OCI-LY1 (cell line): ENCODE measurements around the gene AQP11.
"Not testable (repeated sequence)": the region's sequence is repeated elsewhere in the genome, so short reads cannot be mapped to it uniquely, and the experiment has no call there.

ENCODE experiments used
- H2AFZ ChIP-seq: fragments of 200-600 bp; sonication (generic), shearing (Covaris generic); 2 replicates; pipeline ENCODE4 v1.6.0; 2014; ENCODE audit warnings: antibody characterized with exemption, mild to moderate bottlenecking, low read length
- H3F3A ChIP-seq: fragments of 200-600 bp; sonication (generic), shearing (Covaris generic); 2 replicates; pipeline ENCODE4 v1.6.0; 2014; ENCODE audit warnings: mild to moderate bottlenecking, antibody characterized with exemption, low read length, moderate library complexity; ENCODE audit not compliant: insufficient read depth
- H3K27ac ChIP-seq: fragments of 200-600 bp; sonication (generic); 2 replicates; pipeline ENCODE4 v1.5.1; 2014; ENCODE audit warnings: low read length, mixed run types, mild to moderate bottlenecking, low read depth; ENCODE audit not compliant: poor library complexity, severe bottlenecking
- H3K27me3 ChIP-seq: fragments of 200-600 bp; sonication (generic); 2 replicates; pipeline ENCODE4 v1.6.0; 2014; ENCODE audit warnings: antibody characterized with exemption, mild to moderate bottlenecking, low read length, moderate library complexity; ENCODE audit not compliant: insufficient read depth
- H3K36me3 ChIP-seq: fragments of 200-600 bp; sonication (generic); 2 replicates; pipeline ENCODE4 v1.6.1; 2014; ENCODE audit warnings: mild to moderate bottlenecking, antibody characterized with exemption, low read length, moderate library complexity, mixed read lengths; ENCODE audit not compliant: insufficient read depth
- H3K4me1 ChIP-seq: fragments of 200-600 bp; sonication (generic); 2 replicates; pipeline ENCODE4 v1.5.1; 2014; ENCODE audit warnings: mild to moderate bottlenecking, low read length, moderate library complexity; ENCODE audit not compliant: insufficient read depth, severe bottlenecking
- H3K4me2 ChIP-seq: fragments of 200-600 bp; sonication (generic), shearing (Covaris generic); 2 replicates; pipeline ENCODE4 v1.6.1; 2014; ENCODE audit warnings: low read length
- H3K4me3 ChIP-seq: fragments of 200-600 bp; sonication (generic); 2 replicates; pipeline ENCODE4 v1.5.1; 2014; ENCODE audit warnings: low read length, low read depth, mild to moderate bottlenecking, mixed read lengths; ENCODE audit not compliant: poor library complexity, severe bottlenecking
- H3K79me2 ChIP-seq: fragments of 200-600 bp; shearing (Covaris generic); 2 replicates; pipeline ENCODE4 v1.6.1; 2016; ENCODE audit warnings: mixed run types, low read length, mixed read lengths; ENCODE audit not compliant: insufficient read depth
- H3K9ac ChIP-seq: fragments of 200-600 bp; sonication (generic), shearing (Covaris generic); 2 replicates; pipeline ENCODE4 v1.6.1; 2014; ENCODE audit warnings: mild to moderate bottlenecking, low read length, mixed read lengths
- H3K9me2 ChIP-seq: fragments of 200-600 bp; sonication (generic), shearing (Covaris generic); 2 replicates; pipeline ENCODE4 v1.6.1; 2014; ENCODE audit warnings: low read depth, mild to moderate bottlenecking, low read length, mixed read lengths
- H3K9me3 ChIP-seq: fragments of 200-600 bp; shearing (Covaris generic); 2 replicates; pipeline ENCODE4 v1.6.1; 2014; ENCODE audit warnings: low read length, mixed read lengths
- H4K20me1 ChIP-seq: fragments of 200-600 bp; sonication (generic), shearing (Covaris generic); 2 replicates; pipeline ENCODE4 v1.6.0; 2016; ENCODE audit warnings: mild to moderate bottlenecking, low read length; ENCODE audit not compliant: insufficient read depth
- CTCF ChIP-seq: fragments of 200-600 bp; sonication (generic), shearing (Covaris generic); IDR thresholded peaks from 2 replicates; pipeline ENCODE4 v1.5.1; 2017; ENCODE audit warnings: mild to moderate bottlenecking, antibody characterized with exemption, low read length, moderate library complexity, mixed read lengths
- EZH2 ChIP-seq: fragments of 200-600 bp; sonication (generic), shearing (Covaris generic); IDR thresholded peaks from 2 replicates; pipeline ENCODE4 v1.8.0; 2017; ENCODE audit warnings: borderline replicate concordance, mixed run types, mild to moderate bottlenecking, antibody characterized with exemption, low read length, moderate library complexity, mixed read lengths

The AQP11 gene

GRCh38 chr11:77630157-77630710, 40.5 kb downstream of the AQP11 start:
- TF ChIP-seq CTCF (no peak), EZH2 (no peak)
- Histone ChIP-seq H3K4me1 (peaks cover 8% of the 10 kb centered on the region), H3K9me2 (no peaks in the 10 kb centered on the region), H3K4me3 (no peak overlapping the region), H2AFZ (no peak overlapping the region), H3K27me3 (no peaks in the 10 kb centered on the region), H3K9me3 (no peaks in the 10 kb centered on the region), H3K36me3 (peaks cover 73% of the 10 kb centered on the region), H3K4me2 (no peak overlapping the region), H3K9ac (no peak overlapping the region), H4K20me1 (no peaks in the 10 kb centered on the region; the same call in 1 of the 2 replicates), H3K79me2 (peaks cover 65% of the 10 kb centered on the region), H3F3A (no peaks in the 10 kb centered on the region), H3K27ac (no peak overlapping the region)

- H3K36me3 ChIP-seq = peaks cover 47% of the 10 kb centered on the region
Measured at GRCh38 chr11:77633926-77634325, 44.2 kb downstream of the AQP11 start.

GRCh38 chr11:77636731-77637344, 47.1 kb downstream of the AQP11 start:
- H4K20me1 ChIP-seq = no peaks in the 10 kb centered on the region
- no peaks in the 10 kb centered on the region for H3F3A ChIP-seq
- no peaks in the 10 kb centered on the region for H3K9me3 ChIP-seq
- TF ChIP-seq CTCF (no peak), EZH2 (no peak)
- H2AFZ ChIP-seq = no peak overlapping the region
- H3K4me2 ChIP-seq = peak overlapping the region; percentile 86
- peak overlapping the region; percentile 87 for H3K4me3 ChIP-seq
- H3K9ac ChIP-seq = peak overlapping the region; percentile 85
- H3K36me3 ChIP-seq = peaks cover 28% of the 10 kb centered on the region
- no peaks in the 10 kb centered on the region for H3K9me2 ChIP-seq
- peaks cover 52% of the 10 kb centered on the region for H3K79me2 ChIP-seq
- peak overlapping the region; percentile 48 for H3K27ac ChIP-seq
- no peaks in the 10 kb centered on the region for H3K27me3 ChIP-seq
- H3K4me1 ChIP-seq = peaks cover 19% of the 10 kb centered on the region

More at GRCh38 chr11:77633926-77634325, 44.2 kb downstream of the AQP11 start:
- Histone ChIP-seq H3K79me2 (peaks cover 79% of the 10 kb centered on the region), H3K4me1 (peaks cover 27% of the 10 kb centered on the region)
- H3K9me2 ChIP-seq, H3K9ac ChIP-seq, H3F3A ChIP-seq, H3K4me2 ChIP-seq, H3K4me3 ChIP-seq, H3K27ac ChIP-seq, H3K9me3 ChIP-seq, H3K27me3 ChIP-seq, H4K20me1 ChIP-seq, H2AFZ ChIP-seq: not testable (repeated sequence)
